K562 (cell line): ENCODE measurements around the gene B4GALT5.

ENCODE experiments used
- CTCF ChIP-seq, 3 experiments: IDR thresholded peaks in 2 of 3; conservative IDR thresholded peaks in 1 of 3; 2 replicates each; pipeline ENCODE4 v1.5.1; 2011 to 2012; ENCODE audit warnings: low read length in 3 of 3, mild to moderate bottlenecking in 3 of 3, control low read depth in 2 of 3, improper control_type of control experiment in 1 of 3, inconsistent platforms in 1 of 3, low read depth in 1 of 3, mixed read lengths in 1 of 3, moderate library complexity in 1 of 3; ENCODE audit not compliant: insufficient read depth in 2 of 3
- KLF16 ChIP-seq: IDR thresholded peaks from 2 replicates; pipeline ENCODE4 v1.6.1; 2016; ENCODE audit warnings: antibody characterized with exemption
- MTF1 ChIP-seq: fragments of 250-450 bp; sonication (Bioruptor Pico); IDR thresholded peaks from 2 replicates; pipeline ENCODE4 v1.9.0; 2021; ENCODE audit warnings: moderate library complexity, mild to moderate bottlenecking, inconsistent platforms, borderline replicate concordance
- POLR2A ChIP-seq: fragments of 450-650 bp; conservative IDR thresholded peaks from 2 replicates; pipeline ENCODE4 v1.6.1; 2016
- ZNF133 ChIP-seq: fragments of 250-450 bp; sonication (Bioruptor Pico); IDR thresholded peaks from 2 replicates; pipeline ENCODE4 v1.4.0; 2020; ENCODE audit warnings: mild to moderate bottlenecking

- TF ChIP-seq POLR2A (no peak), MTF1 (CRISPR knock-in tag) (no peak), ZNF133 (CRISPR knock-in tag) (no peak), KLF16 (no peak), CTCF (IDR thresholded peaks at IDR 0.05 in 2 of 3, conservative IDR thresholded peaks at IDR 0.05 in 1 of 3; ENCODE audit: insufficient read depth in 2 of 3, low read depth in 1 of 3, low read length in 3 of 3) (no peak)
Measured at GRCh38 chr20:49627329-49627761, 86.3 kb downstream of the B4GALT5 start.
